Measurements from ENCODE around the gene MRPS34. TPM values are rescaled to one million over a fixed set of nuclear protein-coding genes. Genes with fewer than 3 reads are reported as not detected.

Gene MRPS34
- total and polyA plus RNA-seq, 2 experiments from 2014 or later, result 116 to 155 TPM

- no peak for DNase-seq (ENCODE audit: low spot score)
- Histone ChIP-seq H3K4me3 (peak overlapping the region; percentile 88), H4K20me1 (ENCODE audit: insufficient read depth, poor library complexity, severe bottlenecking) (peaks cover 20% of the 10 kb centered on the region), H3K79me2 (peaks cover 34% of the 10 kb centered on the region), H3K9me2 (replicated peaks; ENCODE audit: insufficient read depth) (no peaks in the 10 kb centered on the region), H3K27ac (peak overlapping the region; percentile 98), H3K4me2 (peak overlapping the region; percentile 100), H3K9me3 (ENCODE audit: low read depth) (no peaks in the 10 kb centered on the region), H3K4me1 (ENCODE audit: insufficient read depth) (peaks cover 29% of the 10 kb centered on the region), H2AFZ (no peak overlapping the region), H3K27me3 (no peaks in the 10 kb centered on the region), H3K36me3 (replicated peaks; ENCODE audit: insufficient read depth, low read depth) (no peaks in the 10 kb centered on the region)
- TF ChIP-seq EZH2phosphoT487 (IDR thresholded peaks at IDR 0.05; ENCODE audit: low read depth, severe bottlenecking, unreplicated experiment) (no peak), EZH2 (IDR thresholded peaks at IDR 0.05; ENCODE audit: borderline replicate concordance) (no peak)
- TF ChIP-seq, protein P1, sequence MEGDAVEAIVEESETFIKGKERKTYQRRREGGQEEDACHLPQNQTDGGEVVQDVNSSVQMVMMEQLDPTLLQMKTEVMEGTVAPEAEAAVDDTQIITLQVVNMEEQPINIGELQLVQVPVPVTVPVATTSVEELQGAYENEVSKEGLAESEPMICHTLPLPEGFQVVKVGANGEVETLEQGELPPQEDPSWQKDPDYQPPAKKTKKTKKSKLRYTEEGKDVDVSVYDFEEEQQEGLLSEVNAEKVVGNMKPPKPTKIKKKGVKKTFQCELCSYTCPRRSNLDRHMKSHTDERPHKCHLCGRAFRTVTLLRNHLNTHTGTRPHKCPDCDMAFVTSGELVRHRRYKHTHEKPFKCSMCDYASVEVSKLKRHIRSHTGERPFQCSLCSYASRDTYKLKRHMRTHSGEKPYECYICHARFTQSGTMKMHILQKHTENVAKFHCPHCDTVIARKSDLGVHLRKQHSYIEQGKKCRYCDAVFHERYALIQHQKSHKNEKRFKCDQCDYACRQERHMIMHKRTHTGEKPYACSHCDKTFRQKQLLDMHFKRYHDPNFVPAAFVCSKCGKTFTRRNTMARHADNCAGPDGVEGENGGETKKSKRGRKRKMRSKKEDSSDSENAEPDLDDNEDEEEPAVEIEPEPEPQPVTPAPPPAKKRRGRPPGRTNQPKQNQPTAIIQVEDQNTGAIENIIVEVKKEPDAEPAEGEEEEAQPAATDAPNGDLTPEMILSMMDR (IDR thresholded peaks at IDR 0.05; ENCODE audit: poor library complexity), result no peak
- 7% methylated on average over 22 of the region's 22 CpGs for WGBS (ENCODE audit: low lambda C conversion rate, missing lambda C conversion rate)
Measured at GRCh38 chr16:1771864-1772361, 1.0 kb downstream of the MRPS34 start.

- Histone ChIP-seq H3K36me3 (replicated peaks; ENCODE audit: insufficient read depth, low read depth) (no peaks in the 10 kb centered on the region), H2AFZ (no peak within 1 kb of the TSS), H3K9me2 (replicated peaks; ENCODE audit: insufficient read depth) (no peaks in the 10 kb centered on the region), H3K9me3 (ENCODE audit: low read depth) (no peaks in the 10 kb centered on the region), H3K27ac (peak within 1 kb of the TSS; percentile 98), H3K4me1 (ENCODE audit: insufficient read depth) (peaks cover 29% of the 10 kb centered on the region), H3K79me2 (peaks cover 34% of the 10 kb centered on the region), H3K4me3 (peak within 1 kb of the TSS; percentile 88), H3K27me3 (no peaks in the 10 kb centered on the region), H3K4me2 (peak within 1 kb of the TSS; percentile 100), H4K20me1 (ENCODE audit: insufficient read depth, poor library complexity, severe bottlenecking) (peaks cover 20% of the 10 kb centered on the region)
- peak; percentile 82 for DNase-seq (ENCODE audit: low spot score)
- 4% methylated on average over 15 of the region's 79 CpGs for WGBS (ENCODE audit: low lambda C conversion rate, missing lambda C conversion rate)
- TF ChIP-seq EZH2 (IDR thresholded peaks at IDR 0.05; ENCODE audit: borderline replicate concordance) (no peak), EZH2phosphoT487 (IDR thresholded peaks at IDR 0.05; ENCODE audit: low read depth, severe bottlenecking, unreplicated experiment) (no peak)
- TF ChIP-seq, protein P1 (IDR thresholded peaks at IDR 0.05; ENCODE audit: poor library complexity), result no peak
Measured at GRCh38 chr16:1771188-1771863, 1.6 kb downstream of the MRPS34 start, which contains the start of gene NME3. TSS of gene NME3 (minus strand) at chr16:1771543. CDS start at chr16:1771534, 9 bp downstream.

GRCh38 chr16:1770328-1771187, 2.4 kb downstream of the MRPS34 start:
- 27% methylated on average over 61 of the region's 81 CpGs for WGBS (ENCODE audit: low lambda C conversion rate, missing lambda C conversion rate)
- H3K27ac ChIP-seq, result peak overlapping the region; percentile 31
- peaks cover 20% of the 10 kb centered on the region for H4K20me1 ChIP-seq (ENCODE audit: insufficient read depth, poor library complexity, severe bottlenecking)
- peak overlapping the region; percentile 100 for H3K4me2 ChIP-seq
- H3K79me2 ChIP-seq, result peaks cover 34% of the 10 kb centered on the region
- H3K9me3 ChIP-seq (ENCODE audit: low read depth), result no peaks in the 10 kb centered on the region
- no peak overlapping the region for H2AFZ ChIP-seq
- no peak for TF ChIP-seq EZH2 (IDR thresholded peaks at IDR 0.05; ENCODE audit: borderline replicate concordance)
- TF ChIP-seq, protein P1 (IDR thresholded peaks at IDR 0.05; ENCODE audit: poor library complexity), result no peak
- TF ChIP-seq EZH2phosphoT487 (IDR thresholded peaks at IDR 0.05; ENCODE audit: low read depth, severe bottlenecking, unreplicated experiment), result no peak
- DNase-seq (ENCODE audit: low spot score), result peak; percentile 56
- peak overlapping the region; percentile 88 for H3K4me3 ChIP-seq
- peaks cover 29% of the 10 kb centered on the region for H3K4me1 ChIP-seq (ENCODE audit: insufficient read depth)
- no peaks in the 10 kb centered on the region for H3K27me3 ChIP-seq
- no peaks in the 10 kb centered on the region for H3K36me3 ChIP-seq (replicated peaks; ENCODE audit: insufficient read depth, low read depth)
- no peaks in the 10 kb centered on the region for H3K9me2 ChIP-seq (replicated peaks; ENCODE audit: insufficient read depth)

Measured in hepatocyte (in vitro differentiated cells).